GM19397 (cell line): ENCODE data around the gene ME2.
A peak's percentile ranks its signal among the peaks of the same experiment; 100 is the strongest.
"Not testable (repeated sequence)": the region's sequence is repeated elsewhere in the genome, so short reads cannot be mapped to it uniquely, and the experiment has no call there.

Experiments
- ATAC-seq: cut with Tn5 transposase; IDR thresholded peaks from one replicate; pipeline ENCODE4 v1.9.1; 2021; ENCODE audit warnings: mild to moderate bottlenecking, moderate library complexity; ENCODE audit not compliant: unreplicated experiment

ME2 gene

DNA sequence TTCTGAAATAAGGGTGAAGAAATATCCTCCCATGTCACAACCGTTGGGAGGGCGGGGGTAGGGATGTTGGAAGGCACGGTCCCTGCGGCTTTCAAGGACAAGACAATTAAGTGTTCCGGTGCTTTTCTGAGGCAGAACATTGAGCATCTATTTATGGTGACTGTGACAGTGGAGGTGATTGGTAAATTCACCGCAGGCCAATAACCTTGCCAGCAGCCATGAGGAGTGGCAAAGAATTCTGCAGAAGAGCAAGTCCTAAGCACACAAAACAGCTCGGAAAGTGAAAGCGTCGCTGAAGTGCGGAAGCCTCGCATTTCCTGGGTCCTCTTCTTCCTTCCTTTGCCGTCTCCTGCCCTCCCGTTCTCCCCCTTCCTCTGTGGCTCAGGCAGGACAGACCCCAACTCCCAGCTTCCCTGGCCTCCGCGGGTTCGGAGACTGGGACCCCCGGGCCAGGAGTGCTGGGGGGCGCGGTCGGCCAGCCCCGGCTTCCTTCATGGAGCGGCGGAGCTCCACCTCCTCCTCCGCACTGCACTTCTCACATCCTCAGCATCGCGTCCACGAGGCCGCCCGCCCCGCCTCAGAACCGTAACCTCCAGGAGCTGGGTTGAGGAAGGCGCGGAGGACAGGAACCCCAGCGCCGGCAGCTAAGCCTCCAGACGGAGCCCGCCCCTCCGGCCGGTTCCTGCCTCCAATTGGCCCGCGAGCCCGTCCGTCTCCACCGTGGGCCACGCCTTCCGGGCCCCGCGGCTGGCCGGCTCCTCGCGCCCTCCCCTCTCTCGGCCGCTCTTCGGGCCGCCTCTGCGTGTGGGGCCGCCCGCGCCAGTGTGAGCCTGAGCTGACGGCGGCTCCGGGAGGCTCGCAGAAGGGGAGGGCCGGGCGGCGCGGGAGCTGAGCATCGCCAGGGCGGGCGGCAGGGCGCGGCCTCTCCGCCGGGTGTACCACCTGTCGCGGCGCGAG lies at the start of gene ME2:
Gene ME2 (plus strand): TSS at position 774 of the 957 bp plus-strand sequence. CDS start 16,703 bp downstream, outside the sequence.
- peak; percentile 96 for ATAC-seq

DNA sequence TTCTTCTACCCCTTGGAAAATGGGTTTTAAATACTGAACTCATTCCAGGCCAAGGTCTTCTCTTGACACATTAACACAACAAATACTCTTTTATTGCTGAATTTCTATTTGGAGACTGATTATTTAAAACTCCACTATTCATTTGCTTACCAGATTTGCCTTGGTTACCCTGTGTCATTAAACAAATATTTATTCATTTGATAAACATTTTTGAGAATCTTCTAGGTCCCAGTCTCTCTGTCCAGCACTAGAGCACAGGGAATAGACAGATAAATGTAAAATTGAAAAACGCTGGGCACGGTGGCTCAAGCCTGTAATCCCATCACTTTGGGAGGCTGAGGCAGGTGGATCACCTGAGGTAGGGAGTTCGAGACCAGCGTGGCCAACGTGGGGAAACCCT lies 49.3 kb upstream of the ME2 start:
- no peak for ATAC-seq

DNA sequence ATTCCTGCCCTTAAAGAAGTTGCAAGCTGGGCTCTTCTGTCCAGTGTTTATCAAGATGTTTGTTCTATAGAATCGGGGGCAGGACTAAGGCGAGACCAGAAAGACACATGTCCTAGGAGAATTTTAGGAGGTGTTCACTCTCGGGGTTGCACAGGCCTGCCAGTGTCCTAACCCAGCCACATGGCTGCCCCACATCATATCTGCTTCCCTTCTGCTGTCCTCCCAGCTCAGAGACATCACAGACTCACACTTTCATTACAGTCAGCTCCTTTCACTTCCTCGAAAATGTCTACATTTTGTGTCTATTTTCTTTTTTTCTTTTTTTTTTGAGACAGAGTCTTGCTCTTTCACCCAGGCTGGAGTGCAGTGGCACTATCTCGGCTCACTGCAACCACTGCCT lies 48.4 kb upstream of the ME2 start:
- peak; percentile 60 for ATAC-seq

DNA sequence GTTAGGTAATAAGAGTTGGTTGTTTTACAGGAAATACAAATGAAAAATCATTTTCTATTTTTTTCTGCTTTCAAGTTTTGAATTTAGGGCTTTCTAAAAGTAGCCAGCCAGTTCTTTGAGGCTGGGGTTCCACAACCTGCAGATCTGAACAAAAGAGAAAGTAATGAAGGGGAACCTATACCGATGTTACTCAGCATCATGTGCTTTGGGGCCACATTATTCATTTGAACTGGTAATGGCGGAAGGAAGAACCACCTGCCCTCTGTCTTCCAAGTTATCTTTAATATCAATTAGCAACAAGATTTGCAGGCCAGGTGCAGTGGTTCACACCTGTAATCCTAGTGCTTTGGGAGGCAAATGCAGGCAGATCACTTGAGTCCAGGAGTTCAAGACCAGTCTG lies 46.2 kb upstream of the ME2 start:
- peak; percentile 61 for ATAC-seq

DNA sequence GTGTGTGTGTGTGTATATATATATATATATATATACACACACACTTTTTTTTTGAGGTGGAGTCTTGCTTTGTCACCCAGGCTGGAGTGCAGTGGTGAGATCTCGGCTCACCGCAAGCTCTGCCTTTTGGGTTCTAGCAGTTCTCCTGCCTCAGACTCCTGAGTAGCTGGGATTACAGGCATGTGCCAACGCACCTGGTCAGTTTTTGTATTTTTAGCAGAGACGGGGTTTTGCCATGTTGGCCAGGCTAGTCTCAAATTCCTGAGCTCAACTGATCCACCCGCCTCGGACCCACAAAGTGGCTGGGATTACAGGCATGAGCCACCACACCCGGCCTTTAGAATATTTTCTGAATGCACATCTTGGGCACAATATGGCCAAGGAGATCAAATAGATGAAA lies 45.4 kb upstream of the ME2 start:
- not testable (repeated sequence) for ATAC-seq

DNA sequence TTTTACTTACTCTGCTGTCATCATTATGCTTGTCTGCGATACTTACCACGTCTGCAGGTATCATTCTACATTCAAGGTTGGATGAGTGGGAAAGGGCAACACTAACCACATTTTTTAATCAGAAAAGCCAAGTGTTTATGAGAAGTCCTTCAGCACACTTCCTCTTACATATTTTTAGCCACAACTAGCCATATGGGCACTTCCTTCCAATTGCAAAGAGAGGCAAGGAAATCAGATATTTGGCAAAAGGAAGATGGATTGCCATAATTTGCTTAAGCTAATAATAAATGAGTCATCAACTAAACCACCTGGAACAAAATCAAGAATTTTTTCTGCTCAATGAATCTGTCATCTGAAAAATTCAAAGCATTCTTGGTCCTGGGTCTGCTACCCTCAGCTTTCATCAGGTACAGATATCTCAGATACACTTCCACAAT lies 42.4 kb upstream of the ME2 start:
- ATAC-seq, result no peak

DNA sequence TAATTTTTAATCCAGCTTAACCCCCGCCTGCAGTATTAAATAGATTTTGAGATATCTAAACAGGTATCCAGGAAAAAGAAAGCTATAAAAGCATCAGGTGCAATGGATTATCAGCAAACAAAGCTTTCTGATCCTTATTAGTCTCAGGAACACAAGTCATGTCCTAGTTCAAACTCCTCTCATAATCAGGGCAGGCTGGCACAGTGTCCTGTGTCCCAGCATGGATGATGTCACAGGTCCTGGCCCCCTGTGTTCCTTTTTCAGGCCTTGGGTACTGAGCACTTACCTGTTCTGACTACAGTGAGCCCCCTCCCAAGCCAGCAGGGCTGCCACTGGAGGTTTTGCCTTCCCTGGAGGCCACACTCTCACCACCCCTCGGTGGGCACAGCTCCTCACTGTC lies 39.6 kb upstream of the ME2 start:
- no peak for ATAC-seq

DNA sequence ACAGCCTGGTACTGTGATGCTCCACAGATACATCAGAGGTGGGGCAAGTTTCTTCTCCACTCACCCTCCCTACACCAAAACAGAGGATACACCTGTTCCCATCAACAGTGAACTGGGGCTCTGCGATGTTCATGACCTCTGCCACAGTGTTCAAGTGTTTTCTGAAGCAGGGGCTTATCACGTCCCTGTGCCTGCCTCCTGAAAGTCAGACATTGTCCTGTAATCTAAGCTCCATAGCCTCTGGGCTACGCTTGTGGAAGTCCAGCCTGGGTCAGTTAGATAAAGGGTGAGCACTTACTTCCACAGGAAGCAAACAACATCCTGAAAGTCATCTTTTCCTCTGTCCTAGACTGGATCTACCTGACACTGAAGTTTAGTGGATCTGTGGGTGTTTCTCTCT lies 38.9 kb upstream of the ME2 start:
- ATAC-seq, result no peak

DNA sequence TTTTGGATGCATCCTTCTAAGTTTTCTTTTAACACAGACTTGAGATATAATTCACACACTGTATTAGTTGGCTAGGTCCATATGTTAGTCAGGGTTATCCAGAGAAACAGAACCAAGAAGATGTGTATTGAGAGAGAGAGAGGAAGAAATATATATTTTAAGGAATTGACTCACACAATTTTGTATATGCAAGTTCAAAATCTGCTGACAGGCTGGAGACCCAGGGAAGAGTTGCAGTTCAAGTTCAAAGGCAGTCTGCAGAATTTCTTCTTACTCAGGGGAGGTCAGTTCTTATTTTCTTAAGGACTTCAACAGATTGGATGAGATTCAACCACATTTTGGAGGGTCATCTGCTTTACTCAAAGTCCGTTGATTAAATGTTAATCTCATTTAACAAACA lies 36.1 kb upstream of the ME2 start:
- no peak for ATAC-seq

DNA sequence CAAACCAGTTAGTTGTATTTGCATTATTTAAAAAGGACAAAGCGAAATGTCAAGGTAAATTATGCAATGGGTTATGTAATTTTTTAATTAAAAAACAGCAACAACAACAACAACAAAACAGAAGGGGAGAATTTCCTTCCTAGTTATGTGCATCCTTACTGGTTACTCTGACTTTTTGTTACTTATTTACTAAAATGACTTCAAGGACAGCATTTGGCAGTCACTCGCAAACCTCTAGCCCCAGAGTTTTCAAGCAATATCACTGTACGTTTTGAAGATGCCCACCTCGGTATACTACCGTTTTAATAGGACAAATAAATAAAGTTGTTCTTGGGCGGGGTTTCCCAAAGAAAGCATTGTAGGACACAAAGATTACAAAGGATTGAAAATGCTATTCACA lies 34.4 kb upstream of the ME2 start:
- no peak for ATAC-seq

DNA sequence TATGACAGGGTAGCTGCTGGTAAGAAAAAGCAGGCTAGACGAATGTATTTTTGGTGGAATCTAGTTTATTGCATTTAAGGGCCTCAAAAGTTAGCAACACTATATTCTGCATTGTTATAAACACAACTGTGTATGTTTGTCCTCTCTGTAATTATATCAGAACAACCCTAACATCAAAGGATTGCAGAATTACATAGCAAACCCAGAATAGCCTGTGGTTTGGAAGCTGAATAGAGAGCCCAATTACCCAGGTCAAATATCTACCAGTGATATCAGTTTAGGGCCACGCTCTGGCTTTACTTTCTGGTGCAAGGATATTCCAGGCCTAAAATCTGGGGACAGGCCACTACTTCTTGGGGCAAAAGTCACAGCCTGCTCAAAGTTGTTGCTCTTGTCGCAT lies 34.0 kb upstream of the ME2 start:
- ATAC-seq, result no peak

DNA sequence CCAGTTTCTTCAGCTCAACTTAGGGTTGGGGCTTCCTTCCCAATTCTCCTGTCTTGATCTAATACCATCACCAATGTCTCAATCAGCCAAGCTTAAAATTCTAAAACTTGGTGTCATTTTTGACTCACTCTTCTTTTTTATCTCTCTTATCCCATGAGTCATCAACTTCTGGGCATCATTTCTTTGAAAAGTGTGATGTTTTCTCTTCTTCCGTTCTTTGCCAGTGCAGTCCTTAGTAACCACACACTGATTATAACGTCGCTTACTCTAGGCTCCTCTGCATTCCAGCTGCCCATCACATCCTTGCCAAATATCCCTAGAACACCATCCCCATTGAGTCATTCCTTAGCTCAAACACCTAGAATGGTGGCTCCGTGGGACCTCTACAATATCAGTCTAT lies 31.7 kb upstream of the ME2 start:
- no peak for ATAC-seq

DNA sequence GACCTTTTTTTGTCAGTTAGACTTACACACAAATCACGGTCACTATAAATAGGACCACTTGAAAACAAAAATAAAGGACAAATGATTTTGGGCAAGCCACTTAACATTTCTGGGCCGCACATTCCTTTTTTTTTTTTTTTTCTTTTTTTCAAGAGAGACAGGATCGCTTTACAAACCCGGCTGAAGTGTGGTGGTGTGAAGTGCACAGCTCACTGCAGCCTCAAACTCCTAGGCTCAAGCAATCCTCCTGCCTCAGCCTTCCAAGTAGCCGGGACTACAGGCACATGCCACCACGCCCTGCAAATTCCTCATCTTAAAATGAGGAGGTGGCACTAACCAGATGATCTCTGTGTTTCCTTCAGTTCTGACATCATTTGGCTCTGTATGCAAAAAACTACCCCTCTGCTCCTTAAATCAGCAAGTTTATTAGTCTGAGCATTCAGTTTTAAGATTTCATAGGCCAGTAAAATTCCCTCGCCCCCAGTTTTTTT lies 30.8 kb upstream of the ME2 start:
- ATAC-seq, result no peak

DNA sequence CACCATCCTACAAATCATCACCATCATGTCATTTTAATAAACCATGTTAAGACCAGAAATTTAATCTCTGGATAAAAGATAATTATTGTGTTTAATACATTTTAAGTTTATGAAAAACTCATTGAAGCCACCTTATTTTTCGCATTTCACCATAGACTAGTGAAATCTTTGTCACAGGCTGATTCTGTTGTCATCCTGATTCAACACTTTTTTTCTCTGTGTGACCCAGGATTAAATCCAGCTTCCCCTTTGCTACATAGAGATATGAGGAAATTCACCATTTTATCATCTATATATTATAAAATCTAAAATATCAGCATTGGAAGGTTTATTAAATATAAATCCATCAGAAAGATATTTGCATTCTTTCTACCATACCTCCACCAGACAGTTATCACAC lies 29.9 kb upstream of the ME2 start:
- no peak for ATAC-seq

DNA sequence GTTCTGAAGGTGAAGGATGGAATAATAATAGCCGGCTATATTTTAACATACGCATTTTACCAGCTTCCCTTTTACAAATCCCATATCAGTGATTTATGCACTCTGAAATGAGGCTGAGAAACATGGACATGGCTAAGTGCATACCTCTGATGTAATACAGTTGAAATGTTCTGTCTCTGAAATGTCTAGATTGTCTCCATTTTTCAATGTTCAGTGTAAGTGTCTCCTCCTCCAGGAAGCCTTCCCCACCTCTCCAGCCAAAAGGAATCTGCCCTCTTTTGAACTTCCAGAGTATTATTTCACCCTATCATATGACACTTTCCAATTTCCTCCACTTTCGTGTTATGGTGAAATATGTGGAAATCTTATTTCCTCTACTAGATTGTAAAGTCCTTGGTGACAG lies 29.5 kb upstream of the ME2 start:
- no peak for ATAC-seq

DNA sequence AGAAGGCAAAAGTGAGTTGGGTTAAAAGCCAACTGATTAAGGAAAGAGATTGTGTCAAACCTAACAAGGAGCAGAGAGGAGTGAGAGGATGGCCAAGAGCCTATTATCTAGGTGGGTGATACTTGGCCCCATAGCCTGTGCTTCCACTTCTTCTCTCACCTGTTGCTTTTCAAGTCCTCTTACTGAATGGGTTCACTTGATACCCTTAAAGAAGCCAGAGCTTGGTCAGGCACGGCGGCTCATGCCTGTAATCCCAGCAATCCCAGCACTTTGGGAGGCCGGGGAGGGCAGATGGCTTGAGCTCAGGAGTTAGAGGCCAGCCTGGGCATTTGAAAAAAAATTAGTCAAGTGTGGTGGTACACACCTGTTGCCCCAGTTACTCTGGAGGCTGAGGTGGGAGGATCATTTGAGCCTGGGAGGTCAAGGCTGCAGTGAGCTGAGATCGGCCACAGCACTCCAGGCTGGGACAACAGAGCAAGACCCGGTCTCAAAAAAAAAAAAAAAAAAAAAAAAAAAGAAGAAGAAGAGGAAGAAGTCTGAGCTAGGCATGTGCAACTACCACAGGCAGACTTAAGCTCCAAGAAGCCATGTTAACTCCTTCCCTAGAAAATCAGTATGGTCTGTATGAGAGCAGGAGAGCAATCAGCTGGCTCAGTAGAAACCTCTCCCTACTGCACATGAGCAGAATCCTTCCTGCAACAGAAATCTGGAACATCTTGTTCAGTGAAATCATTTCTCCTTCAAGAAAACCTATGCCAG lies 28.4 kb upstream of the ME2 start:
- ATAC-seq, result no peak

DNA sequence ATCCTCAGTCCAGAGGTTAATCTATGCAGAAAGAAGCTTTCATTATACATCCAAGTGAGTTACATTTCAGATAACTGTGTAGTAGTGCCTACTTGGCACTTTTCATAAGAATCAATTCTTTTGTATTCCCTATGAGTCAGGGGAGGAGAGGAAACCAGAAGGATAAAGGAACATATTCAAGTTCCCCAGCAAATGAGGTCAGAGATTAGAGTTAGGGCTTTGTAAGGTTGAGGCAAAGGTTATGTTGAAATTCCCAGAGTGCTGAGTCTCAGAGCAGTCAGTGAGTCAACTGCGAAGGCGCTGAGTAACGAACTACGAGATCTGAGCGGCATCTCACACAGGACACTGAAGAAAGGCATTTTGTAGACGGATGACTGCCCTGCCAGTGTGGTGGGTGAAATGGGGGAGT lies 25.1 kb upstream of the ME2 start:
- ATAC-seq, result no peak

DNA sequence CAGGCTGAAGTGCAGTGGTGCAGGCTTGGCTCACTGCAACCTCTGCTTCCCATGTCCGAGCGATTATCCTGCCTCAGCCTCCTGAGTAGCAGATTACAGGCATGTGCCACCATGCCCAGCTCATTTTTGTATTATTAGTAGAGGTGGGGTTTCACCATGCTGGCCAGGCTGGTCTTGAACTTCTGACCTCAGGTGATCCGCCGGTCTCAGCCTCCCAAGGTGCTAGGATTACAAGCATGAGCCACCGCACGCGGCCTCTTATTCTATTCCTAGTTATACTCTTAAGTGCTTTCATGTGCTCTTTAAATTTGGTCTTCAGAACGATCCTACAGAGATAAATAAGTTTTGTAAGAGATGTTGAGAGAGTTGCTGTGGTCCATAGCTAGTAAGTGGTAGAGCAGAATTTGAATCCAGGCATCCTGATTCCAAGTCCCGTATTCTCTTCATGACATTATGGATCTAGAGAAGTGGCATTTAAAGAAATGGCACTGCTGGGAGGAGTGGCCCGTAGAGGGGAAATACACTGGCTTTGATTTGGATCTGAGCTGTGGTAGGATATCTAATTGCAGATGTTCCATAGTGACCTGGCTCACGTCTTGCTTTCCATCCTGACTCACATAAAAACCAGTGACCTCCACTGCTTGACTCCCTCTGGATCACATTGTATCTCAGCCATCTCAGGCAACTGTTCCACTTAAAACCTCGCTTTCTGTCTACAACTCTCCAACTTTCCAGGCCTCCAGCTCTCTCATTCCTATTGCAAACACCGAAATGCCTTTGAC lies 22.8 kb upstream of the ME2 start:
- no peak for ATAC-seq

DNA sequence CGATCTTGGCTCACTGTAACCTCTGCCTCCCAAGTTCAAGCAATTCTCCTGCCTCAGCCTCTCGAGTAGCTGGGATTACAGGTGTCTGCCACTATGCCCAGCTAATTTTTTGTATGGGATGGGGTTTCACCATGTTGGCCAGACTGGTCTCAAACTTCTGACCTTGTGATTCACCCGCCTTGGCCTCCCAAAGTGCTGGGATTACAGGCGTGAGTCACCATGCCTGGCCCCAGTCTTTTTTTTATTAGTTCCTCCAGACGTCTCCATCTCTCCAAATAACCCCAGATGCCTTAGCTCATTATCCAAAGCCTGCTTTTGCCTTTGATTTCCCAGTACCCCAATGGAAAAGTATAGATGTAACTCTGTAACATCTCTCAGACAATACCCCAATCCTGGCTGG lies 21.8 kb upstream of the ME2 start:
- not testable (repeated sequence) for ATAC-seq

DNA sequence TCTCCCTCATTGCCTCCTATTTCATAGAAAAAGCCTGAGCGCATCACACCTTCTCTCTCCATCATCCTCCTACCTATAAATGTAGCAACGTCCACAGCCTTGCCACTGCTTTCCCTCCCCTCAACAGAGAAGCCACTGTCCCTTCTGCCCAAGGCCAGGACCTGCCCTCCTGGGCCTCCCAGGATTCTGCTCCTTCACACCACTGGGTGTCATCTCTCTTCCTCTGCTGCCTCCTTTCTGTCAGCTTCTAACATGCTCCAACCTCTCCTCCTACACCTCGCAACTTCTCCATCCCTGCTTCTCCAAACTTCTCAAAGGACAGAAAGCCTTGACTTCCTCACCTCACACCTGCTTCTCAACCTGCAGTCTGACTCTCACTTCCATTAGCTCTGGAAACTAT lies 21.2 kb upstream of the ME2 start:
- ATAC-seq, result no peak
